Trophoblast cell (in vitro differentiated cells and primary cell): ENCODE results near the gene PIGU.

Experiments
- DNase-seq, 2 donors: peaks; one replicate each; pipeline ENCODE4 v3.0.0-alpha.2; 2016
- H2AFZ ChIP-seq: 2 replicates; pipeline ENCODE4 v1.6.1; 2013; ENCODE audit warnings: low read length, moderate library complexity, mild to moderate bottlenecking; ENCODE audit not compliant: insufficient read depth, poor library complexity
- H2AK5ac ChIP-seq: 2 replicates; pipeline ENCODE4 v1.6.1; 2013; ENCODE audit warnings: mild to moderate bottlenecking, low read length
- H2BK120ac ChIP-seq: 2 replicates; pipeline ENCODE4 v1.6.1; 2013; ENCODE audit warnings: low read length, mild to moderate bottlenecking, moderate library complexity; ENCODE audit not compliant: insufficient read depth, poor library complexity
- H2BK12ac ChIP-seq: 2 replicates; pipeline ENCODE4 v1.6.1; 2013; ENCODE audit warnings: mild to moderate bottlenecking, low read length, moderate library complexity
- H2BK5ac ChIP-seq: 2 replicates; pipeline ENCODE4 v1.6.1; 2013; ENCODE audit warnings: low read length, low read depth, moderate library complexity, mild to moderate bottlenecking; ENCODE audit not compliant: poor library complexity
- H3K14ac ChIP-seq: 2 replicates; pipeline ENCODE4 v1.6.1; 2013; ENCODE audit warnings: mild to moderate bottlenecking, low read length
- H3K18ac ChIP-seq: 2 replicates; pipeline ENCODE4 v1.6.1; 2013; ENCODE audit warnings: mild to moderate bottlenecking, low read length
- H3K23ac ChIP-seq: 2 replicates; pipeline ENCODE4 v1.6.1; 2013; ENCODE audit warnings: low read length
- H3K27ac ChIP-seq: 2 replicates; pipeline ENCODE4 v1.5.1; 2013; ENCODE audit warnings: low read depth, mild to moderate bottlenecking, inconsistent platforms, low read length, moderate library complexity
- H3K27me3 ChIP-seq: 2 replicates; pipeline ENCODE4 v1.6.1; 2013; ENCODE audit warnings: inconsistent platforms, mild to moderate bottlenecking, low read length, moderate library complexity; ENCODE audit not compliant: insufficient read depth
- H3K36me3 ChIP-seq, 2 experiments: 1 replicate in 1 of 2; 2 replicates in 1 of 2; pipeline ENCODE4 v1.6.1; 2013; ENCODE audit warnings: low read length in 2 of 2, mild to moderate bottlenecking in 2 of 2, moderate library complexity in 1 of 2; ENCODE audit not compliant: insufficient read depth in 2 of 2, control insufficient read depth in 1 of 2
- H3K4ac ChIP-seq: 2 replicates; pipeline ENCODE4 v1.6.1; 2013; ENCODE audit warnings: low read depth, mild to moderate bottlenecking, low read length, moderate library complexity
- H3K4me1 ChIP-seq, 2 experiments: 1 replicate in 1 of 2; 2 replicates in 1 of 2; pipeline ENCODE4 v1.6.1; 2013; ENCODE audit warnings: low read length in 2 of 2, mild to moderate bottlenecking in 2 of 2, moderate library complexity in 1 of 2; ENCODE audit not compliant: insufficient read depth in 2 of 2, control insufficient read depth in 1 of 2
- H3K4me2 ChIP-seq: 2 replicates; pipeline ENCODE4 v1.6.1; 2013; ENCODE audit warnings: inconsistent platforms, mild to moderate bottlenecking, low read length, moderate library complexity
- H3K4me3 ChIP-seq: 2 replicates; pipeline ENCODE4 v1.5.1; 2013; ENCODE audit warnings: mild to moderate bottlenecking, low read depth, low read length, inconsistent platforms
- H3K79me1 ChIP-seq: one replicate; pipeline ENCODE4 v1.6.1; 2013; ENCODE audit warnings: low read length
- H3K79me2 ChIP-seq: 2 replicates; pipeline ENCODE4 v1.6.1; 2013; ENCODE audit warnings: low read length, mild to moderate bottlenecking; ENCODE audit not compliant: control insufficient read depth, insufficient read depth, poor library complexity
- H3K9ac ChIP-seq: 2 replicates; pipeline ENCODE4 v1.6.1; 2013; ENCODE audit warnings: mild to moderate bottlenecking, low read length
- H3K9me3 ChIP-seq: 2 replicates; pipeline ENCODE4 v1.6.1; 2013; ENCODE audit warnings: low read depth, mild to moderate bottlenecking, control low read depth, inconsistent platforms, low read length; ENCODE audit not compliant: insufficient read depth
- H4K12ac ChIP-seq: 2 replicates; pipeline ENCODE4 v1.6.1; 2013; ENCODE audit warnings: low read depth, mild to moderate bottlenecking, low read length, moderate library complexity
- H4K8ac ChIP-seq: 2 replicates; pipeline ENCODE4 v1.6.1; 2013; ENCODE audit warnings: low read depth, mild to moderate bottlenecking, low read length, moderate library complexity
- H4K91ac ChIP-seq: one replicate; pipeline ENCODE4 v1.6.1; 2013; ENCODE audit warnings: low read depth, mild to moderate bottlenecking, low read length, moderate library complexity
- WGBS: extraction: QIAGEN DNeasy Blood & Tissue Kit; methylation state at CpG from one replicate; pipeline ENCODE4 v1.1.7; 2013; ENCODE audit warnings: missing lambda C conversion rate; ENCODE audit not compliant: insufficient read length, insufficient coverage; ENCODE audit errors: extremely low coverage; 5-methylcytosine and 5-hydroxymethylcytosine counted together

PIGU gene

DNA sequence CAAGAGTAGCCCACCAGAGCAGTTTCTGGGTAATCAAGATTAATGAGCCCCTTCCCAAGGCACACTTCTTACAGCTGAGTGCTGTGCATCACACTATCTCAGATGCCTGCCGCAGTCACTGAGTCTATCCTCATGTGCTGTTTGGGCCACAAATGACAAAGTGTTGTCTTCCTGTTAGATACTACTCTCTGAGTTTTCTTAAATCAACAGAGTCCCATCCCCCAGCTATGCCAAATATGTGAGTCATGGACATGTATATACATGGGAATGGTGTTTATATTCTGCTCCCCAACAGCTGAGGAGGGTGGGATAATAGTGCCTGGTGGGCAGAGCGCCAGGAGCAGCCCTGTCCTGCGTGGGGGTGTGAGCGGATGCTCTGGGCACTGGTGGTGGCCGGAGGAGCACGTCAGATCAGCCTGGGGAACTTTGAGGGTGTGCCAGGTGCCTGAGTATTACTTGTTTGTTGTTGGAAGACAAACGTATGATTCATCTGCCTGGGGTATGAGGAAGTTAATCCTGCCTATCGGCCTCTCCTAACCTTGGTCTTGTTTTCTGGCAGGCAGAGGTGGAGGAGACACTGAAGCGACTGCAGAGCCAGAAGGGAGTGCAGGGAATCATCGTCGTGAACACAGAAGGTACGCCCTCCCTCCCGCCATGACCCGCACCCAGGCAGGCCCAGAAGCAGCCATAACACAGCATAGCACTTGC lies 151.0 kb downstream of the PIGU start:
- Histone ChIP-seq H3K23ac (no peak overlapping the region), H2AK5ac (no peak overlapping the region), H4K8ac (no peak overlapping the region), H3K4me2 (no peak overlapping the region), H3K36me3 (peaks cover 32 to 51% of the 10 kb centered on the region in 2 experiments), H3K27ac (peak overlapping the region; percentile 54), H4K91ac (no peak overlapping the region), H3K9ac (no peak overlapping the region), H3K4ac (no peak overlapping the region), H3K4me1 (peaks cover 8 to 17% of the 10 kb centered on the region in 2 experiments), H2BK5ac (no peak overlapping the region), H3K27me3 (no peaks in the 10 kb centered on the region), H4K12ac (no peak overlapping the region), H2BK120ac (no peak overlapping the region), H2AFZ (no peak overlapping the region), H3K79me2 (peaks cover 4% of the 10 kb centered on the region), H3K9me3 (peaks cover 2% of the 10 kb centered on the region), H3K18ac (no peak overlapping the region), H3K14ac (no peak overlapping the region), H2BK12ac (no peak overlapping the region), H3K79me1 (no peaks in the 10 kb centered on the region), H3K4me3 (no peak overlapping the region)
- WGBS, result no CpG with 5 or more reads among the region's 14 CpGs
- DNase-seq, result peak; percentile 86 to 93

DNA sequence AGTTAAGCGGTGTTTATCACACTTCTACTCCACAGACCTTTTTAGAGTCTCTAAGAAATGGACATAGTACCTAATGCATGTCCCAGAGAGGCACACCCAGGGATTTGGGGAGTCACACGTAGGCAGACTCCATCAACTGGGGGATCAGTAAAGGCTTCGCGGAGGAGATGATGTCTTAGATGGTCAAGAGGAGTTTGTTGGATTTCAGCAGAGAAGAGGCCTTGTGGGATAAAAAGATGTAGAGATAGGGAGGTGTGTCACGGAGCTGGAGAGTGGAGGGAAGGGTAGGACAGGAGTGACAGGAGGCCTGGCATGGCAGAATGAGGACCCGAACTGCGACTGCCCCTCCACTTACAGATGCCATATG lies 151.6 kb downstream of the PIGU start:
- Histone ChIP-seq H3K9ac (no peak overlapping the region), H3K4me2 (no peak overlapping the region), H3K18ac (no peak overlapping the region), H3K4me3 (no peak overlapping the region), H3K23ac (no peak overlapping the region), H2AFZ (no peak overlapping the region), H3K9me3 (no peaks in the 10 kb centered on the region), H3K27me3 (no peaks in the 10 kb centered on the region), H3K4me1 (peaks cover 8 to 17% of the 10 kb centered on the region in 2 experiments), H3K27ac (no peak overlapping the region), H2BK120ac (no peak overlapping the region), H3K4ac (no peak overlapping the region), H2BK5ac (no peak overlapping the region), H3K36me3 (peaks cover 30 to 46% of the 10 kb centered on the region in 2 experiments), H4K8ac (no peak overlapping the region), H2BK12ac (no peak overlapping the region), H3K79me1 (no peaks in the 10 kb centered on the region), H4K91ac (no peak overlapping the region), H2AK5ac (no peak overlapping the region), H3K79me2 (peaks cover 4% of the 10 kb centered on the region), H4K12ac (no peak overlapping the region), H3K14ac (no peak overlapping the region)
- DNase-seq, result no peak
- no CpG with 5 or more reads among the region's 7 CpGs for WGBS

DNA sequence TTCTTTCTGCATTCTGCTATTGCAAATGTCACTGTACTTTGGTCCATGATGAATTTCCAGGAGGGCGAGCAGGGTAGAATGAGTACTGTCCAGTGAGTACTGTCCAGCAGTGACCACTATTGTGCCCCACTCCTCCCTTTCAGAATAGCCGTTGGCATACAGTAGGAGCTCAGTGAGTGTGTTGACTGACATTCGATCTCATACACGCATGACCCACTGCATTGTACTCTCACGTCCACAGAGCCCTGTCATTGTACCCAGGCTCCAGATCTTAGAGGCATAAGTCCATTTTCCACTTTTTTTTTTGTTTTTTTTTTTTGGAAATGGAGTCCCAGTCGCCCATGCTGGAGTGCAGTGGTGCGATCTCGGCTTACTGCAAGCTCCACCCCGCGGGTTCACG lies 152.5 kb downstream of the PIGU start:
- H4K12ac ChIP-seq, result no peak overlapping the region
- H3K9me3 ChIP-seq, result no peaks in the 10 kb centered on the region
- no CpG with 5 or more reads among the region's 11 CpGs for WGBS
- no peak overlapping the region for H3K23ac ChIP-seq
- H3K79me2 ChIP-seq, result peaks cover 4% of the 10 kb centered on the region
- no peak overlapping the region for H4K8ac ChIP-seq
- no peak overlapping the region for H4K91ac ChIP-seq
- H3K4me2 ChIP-seq, result no peak overlapping the region
- no peak overlapping the region for H2AK5ac ChIP-seq
- H3K4me1 ChIP-seq, result peaks cover 8 to 17% of the 10 kb centered on the region in 2 experiments
- no peaks in the 10 kb centered on the region for H3K79me1 ChIP-seq
- H2BK120ac ChIP-seq, result no peak overlapping the region
- H2BK12ac ChIP-seq, result no peak overlapping the region
- no peaks in the 10 kb centered on the region for H3K27me3 ChIP-seq
- H3K4me3 ChIP-seq, result no peak overlapping the region
- H3K4ac ChIP-seq, result peak overlapping the region; percentile 29
- no peak overlapping the region for H2AFZ ChIP-seq
- H3K9ac ChIP-seq, result no peak overlapping the region
- H3K14ac ChIP-seq, result no peak overlapping the region
- H3K36me3 ChIP-seq, result peaks cover 24 to 37% of the 10 kb centered on the region in 2 experiments
- H2BK5ac ChIP-seq, result no peak overlapping the region
- H3K18ac ChIP-seq, result no peak overlapping the region
- no peak for DNase-seq
- no peak overlapping the region for H3K27ac ChIP-seq

DNA sequence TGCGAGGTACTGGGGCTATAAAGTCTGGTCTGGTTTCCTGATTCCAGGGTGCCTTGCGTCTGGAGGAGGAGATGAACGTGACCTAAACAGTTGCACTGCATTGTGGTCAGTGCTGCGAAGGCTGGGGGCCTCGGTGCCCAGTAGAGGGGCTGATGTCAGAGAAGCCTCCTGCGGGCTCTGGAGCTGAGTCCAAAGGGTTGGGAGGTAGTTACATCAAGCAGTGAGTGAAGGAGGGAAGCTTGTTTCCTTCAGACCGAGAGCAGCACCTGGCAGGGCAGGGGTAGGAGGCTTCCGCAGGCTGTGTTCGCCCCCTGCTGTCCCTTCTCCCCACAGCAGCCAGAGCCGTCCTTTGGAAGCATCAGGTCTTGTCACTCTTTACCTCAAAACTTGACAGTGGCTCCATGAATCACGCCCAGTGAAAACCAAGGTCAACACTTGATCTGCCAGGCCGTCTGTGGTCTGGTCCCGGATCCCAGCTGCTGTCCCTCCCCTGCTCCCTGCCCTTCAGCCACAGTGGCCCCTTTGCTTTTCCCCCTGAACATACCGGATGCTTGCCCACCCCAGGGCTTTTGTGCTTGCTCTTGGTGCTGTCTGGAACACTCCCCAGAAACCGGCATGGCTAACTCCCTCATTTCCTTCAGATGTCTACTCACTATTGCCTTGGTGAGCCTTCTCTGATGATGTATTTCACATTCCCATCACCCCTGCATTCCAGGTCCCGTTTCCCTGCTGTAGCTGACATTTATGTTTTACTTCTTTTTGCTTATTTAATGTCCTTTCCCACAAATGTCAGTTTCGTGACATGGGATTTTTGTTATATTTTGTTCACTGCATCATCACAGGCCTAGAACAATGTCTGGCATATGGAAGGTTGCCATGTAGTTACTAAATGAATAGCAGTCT lies 153.7 kb downstream of the PIGU start:
- peak overlapping the region; percentile 49 for H3K4ac ChIP-seq
- no peak overlapping the region for H3K14ac ChIP-seq
- peak; percentile 44 to 57 for DNase-seq
- H3K36me3 ChIP-seq, result peaks cover 13 to 29% of the 10 kb centered on the region in 2 experiments
- WGBS, result no CpG with 5 or more reads among the region's 17 CpGs
- H2AK5ac ChIP-seq, result no peak overlapping the region
- peaks cover 4% of the 10 kb centered on the region for H3K79me2 ChIP-seq
- no peak overlapping the region for H3K23ac ChIP-seq
- H3K79me1 ChIP-seq, result no peaks in the 10 kb centered on the region
- no peak overlapping the region for H3K27ac ChIP-seq
- H3K18ac ChIP-seq, result peak overlapping the region; percentile 21
- H2BK120ac ChIP-seq, result no peak overlapping the region
- H3K4me2 ChIP-seq, result no peak overlapping the region
- no peak overlapping the region for H3K4me3 ChIP-seq
- H3K4me1 ChIP-seq, result peaks cover 8 to 17% of the 10 kb centered on the region in 2 experiments
- no peak overlapping the region for H2BK5ac ChIP-seq
- H3K27me3 ChIP-seq, result no peaks in the 10 kb centered on the region
- H4K8ac ChIP-seq, result no peak overlapping the region
- H4K12ac ChIP-seq, result no peak overlapping the region
- H4K91ac ChIP-seq, result no peak overlapping the region
- no peak overlapping the region for H2BK12ac ChIP-seq
- H2AFZ ChIP-seq, result peak overlapping the region; percentile 21
- H3K9me3 ChIP-seq, result no peaks in the 10 kb centered on the region
- no peak overlapping the region for H3K9ac ChIP-seq
